Type B pancreatic cell (in vitro differentiated cells): Measurements from ENCODE around the gene GRIP2. TPM values are rescaled to one million over a fixed set of nuclear protein-coding genes. Genes with fewer than 3 reads are reported as not detected.

ENCODE experiments used
- DNase-seq: peaks from one replicate; pipeline ENCODE4 v3.0.0; 2021; ENCODE audit warnings: mixed read lengths; ENCODE audit not compliant: unreplicated experiment; ENCODE audit errors: extremely low spot score
- H3K27ac Mint-ChIP-seq: 2 replicates; pipeline ENCODE4 v1.8.0; 2021; ENCODE audit warnings: mild to moderate bottlenecking, mixed read lengths
- H3K27me3 Mint-ChIP-seq: 2 replicates; pipeline ENCODE4 v1.8.0; 2021; ENCODE audit warnings: mixed read lengths
- H3K36me3 Mint-ChIP-seq: 2 replicates; pipeline ENCODE4 v1.8.0; 2021; ENCODE audit warnings: mixed read lengths
- H3K4me1 Mint-ChIP-seq: one replicate; pipeline ENCODE4 v1.8.0; 2021; ENCODE audit warnings: mixed read lengths; ENCODE audit not compliant: unreplicated experiment
- H3K4me3 Mint-ChIP-seq: 2 replicates; pipeline ENCODE4 v1.8.0; 2021; ENCODE audit warnings: mild to moderate bottlenecking, mixed read lengths
- H3K9me3 Mint-ChIP-seq: 2 replicates; pipeline ENCODE4 v1.8.0; 2021; ENCODE audit warnings: mixed read lengths
- CTCF ChIP-seq: fragments of 200-600 bp; sonication (generic); conservative IDR thresholded peaks from 2 replicates; pipeline ENCODE4 v1.5.0; 2021; ENCODE audit warnings: antibody characterized with exemption, mild to moderate bottlenecking
- long read RNA-seq: library from polyadenylated mRNA; unstranded; transcript quantifications from one replicate; pipeline ENCODE4 v2.0.0, GENCODE V29; 2020
- total RNA-seq: library from RNA; stranded (reverse); gene quantifications from 2 replicates; pipeline ENCODE4 v1.2.1, GENCODE V29; 2021; ENCODE audit warnings: low replicate concordance

The GRIP2 gene
- 2.7 and 5.6 TPM in 2 replicates for total RNA-seq
- long read RNA-seq, result 0 reads

DNA sequence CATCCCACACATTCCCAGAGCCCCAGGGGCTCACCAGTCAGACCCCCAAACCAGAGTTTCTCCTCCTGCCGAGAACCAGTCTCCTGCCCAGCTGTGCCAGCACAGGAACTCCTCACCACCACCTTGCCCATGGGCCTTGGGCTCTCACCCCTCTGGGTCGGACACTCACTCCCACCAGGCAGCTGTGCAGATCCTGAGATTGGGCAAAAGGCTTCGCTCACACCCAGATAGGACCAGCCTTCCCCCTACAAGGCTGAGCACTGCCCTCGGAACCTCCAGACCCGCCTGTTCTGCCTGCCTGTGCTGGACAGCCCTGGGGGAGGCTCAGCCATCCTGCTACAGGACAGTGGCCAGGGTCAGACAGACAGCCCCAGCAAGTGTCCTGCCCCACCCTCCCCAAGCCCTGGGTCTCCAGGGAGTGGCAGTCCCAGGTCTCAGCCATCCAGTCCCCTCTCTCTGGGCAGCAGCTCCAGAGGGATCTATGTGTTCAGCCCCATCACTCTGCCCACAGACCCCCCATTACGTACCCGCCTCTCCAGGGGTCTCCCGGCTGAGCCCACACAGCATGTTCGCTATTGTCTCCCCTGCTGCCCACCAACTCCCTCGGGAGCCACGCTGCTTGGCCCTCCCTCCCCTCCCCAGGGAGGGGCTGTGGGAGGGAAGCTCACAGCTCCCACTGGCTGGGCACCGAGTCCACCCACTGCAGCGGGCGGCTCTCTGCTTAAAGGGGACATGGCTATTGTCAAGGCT lies at the start of gene GRIP2:
Gene GRIP2, minus strand, starts transcription at position 601 of the 750 bp plus-strand sequence. Its CDS starts 34 bp downstream, at position 567.
- no peak for TF ChIP-seq CTCF
- Mint-ChIP-seq H3K27me3 (peaks cover 3% of the 10 kb centered on the region), H3K4me3 (no peak within 1 kb of the TSS), H3K27ac (no peak within 1 kb of the TSS), H3K9me3 (no peaks in the 10 kb centered on the region), H3K4me1 (no peaks in the 10 kb centered on the region), H3K36me3 (no peaks in the 10 kb centered on the region)
- DNase-seq, result no peak

- Mint-ChIP-seq H3K27ac (no peak overlapping the region), H3K36me3 (no peaks in the 10 kb centered on the region), H3K27me3 (peaks cover 30% of the 10 kb centered on the region), H3K4me3 (no peak overlapping the region), H3K4me1 (no peaks in the 10 kb centered on the region), H3K9me3 (no peaks in the 10 kb centered on the region)
- no peak for DNase-seq
- no peak for TF ChIP-seq CTCF
Measured at GRCh38 chr3:14588425-14589112, 48.4 kb upstream of the GRIP2 start.

- DNase-seq, result no peak
- Mint-ChIP-seq H3K4me3 (no peak overlapping the region), H3K27me3 (peaks cover 25% of the 10 kb centered on the region), H3K9me3 (no peaks in the 10 kb centered on the region), H3K4me1 (no peaks in the 10 kb centered on the region), H3K36me3 (no peaks in the 10 kb centered on the region), H3K27ac (no peak overlapping the region)
- no peak for TF ChIP-seq CTCF
Measured at GRCh38 chr3:14587740-14588360, 47.7 kb upstream of the GRIP2 start.

DNA sequence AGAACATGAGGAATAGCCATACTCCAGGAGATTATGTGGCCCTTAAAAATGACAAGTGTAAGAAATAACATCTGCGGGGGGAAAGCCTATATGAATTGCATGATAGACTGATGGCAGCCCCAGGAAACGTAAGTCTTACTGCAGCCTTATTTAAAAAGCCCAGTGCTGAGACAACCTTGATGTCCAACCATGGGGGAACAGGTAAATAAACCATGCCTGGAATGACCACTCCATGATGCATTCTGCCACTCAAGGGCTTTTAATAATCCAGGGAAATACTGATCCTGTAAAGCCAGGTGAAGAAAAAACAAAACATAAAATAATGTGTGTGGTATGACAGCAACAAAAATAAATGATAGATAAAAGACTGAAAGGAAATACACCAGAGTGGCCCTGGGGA lies 46.5 kb upstream of the GRIP2 start:
- Mint-ChIP-seq H3K36me3 (no peaks in the 10 kb centered on the region), H3K4me3 (no peak overlapping the region), H3K27ac (no peak overlapping the region), H3K4me1 (no peaks in the 10 kb centered on the region), H3K9me3 (no peaks in the 10 kb centered on the region), H3K27me3 (peaks cover 36% of the 10 kb centered on the region)
- TF ChIP-seq CTCF, result no peak
- DNase-seq, result no peak

GRCh38 chr3:14583548-14584091 lies 43.5 kb upstream of the GRIP2 start:
- H3K36me3 Mint-ChIP-seq, result no peaks in the 10 kb centered on the region
- no peak for DNase-seq
- H3K4me3 Mint-ChIP-seq, result no peak overlapping the region
- no peaks in the 10 kb centered on the region for H3K4me1 Mint-ChIP-seq
- H3K27ac Mint-ChIP-seq, result no peak overlapping the region
- H3K9me3 Mint-ChIP-seq, result no peaks in the 10 kb centered on the region
- peaks cover 35% of the 10 kb centered on the region for H3K27me3 Mint-ChIP-seq
- TF ChIP-seq CTCF, result no peak
